CD4-positive, alpha-beta T cell treated with Interleukin-6 at 100 ng/mL for 8 hours (primary cell): ENCODE measurements around the gene KRTAP12-3.
"Not testable (repeated sequence)": the region's sequence is repeated elsewhere in the genome, so short reads cannot be mapped to it uniquely, and the experiment has no call there.

Experiments used
- DNase-seq: peaks from one replicate; pipeline ENCODE4 v3.0.0-alpha.2; 2020; ENCODE audit warnings: mixed read lengths, low spot score

The KRTAP12-3 gene

DNA sequence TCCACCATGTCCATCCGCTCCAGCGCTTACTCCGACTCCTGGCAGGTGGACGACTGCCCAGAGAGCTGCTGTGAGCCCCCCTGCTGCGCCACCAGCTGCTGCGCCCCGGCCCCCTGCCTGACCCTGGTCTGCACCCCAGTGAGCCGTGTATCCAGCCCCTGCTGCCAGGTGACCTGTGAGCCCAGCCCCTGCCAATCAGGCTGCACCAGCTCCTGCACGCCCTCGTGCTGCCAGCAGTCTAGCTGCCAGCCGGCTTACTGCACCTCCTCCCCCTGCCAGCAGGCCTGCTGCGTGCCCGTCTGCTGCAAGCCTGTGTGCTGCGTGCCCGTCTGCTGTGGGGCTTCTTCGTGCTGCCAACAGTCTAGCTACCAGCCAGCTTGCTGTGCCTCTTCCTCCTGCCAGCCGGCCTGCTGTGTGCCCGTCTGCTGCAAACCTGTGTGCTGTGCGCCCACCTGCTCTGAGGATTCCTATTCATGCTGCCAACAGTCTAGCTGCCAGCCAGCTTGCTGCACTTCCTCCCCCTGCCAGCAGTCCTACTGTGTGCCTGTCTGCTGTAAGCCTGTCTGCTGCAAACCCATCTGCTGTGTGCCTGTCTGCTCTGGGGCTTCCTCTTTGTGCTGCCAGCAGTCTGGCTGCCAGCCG, 30.4 kb upstream of the KRTAP12-3 start:
- not testable (repeated sequence) for DNase-seq

GRCh38 chr21:44627831-44628233, 29.9 kb upstream of the KRTAP12-3 start:
- not testable (repeated sequence) for DNase-seq

- DNase-seq, result no peak
Measured at GRCh38 chr21:44628707-44629391, 28.9 kb upstream of the KRTAP12-3 start.

DNA sequence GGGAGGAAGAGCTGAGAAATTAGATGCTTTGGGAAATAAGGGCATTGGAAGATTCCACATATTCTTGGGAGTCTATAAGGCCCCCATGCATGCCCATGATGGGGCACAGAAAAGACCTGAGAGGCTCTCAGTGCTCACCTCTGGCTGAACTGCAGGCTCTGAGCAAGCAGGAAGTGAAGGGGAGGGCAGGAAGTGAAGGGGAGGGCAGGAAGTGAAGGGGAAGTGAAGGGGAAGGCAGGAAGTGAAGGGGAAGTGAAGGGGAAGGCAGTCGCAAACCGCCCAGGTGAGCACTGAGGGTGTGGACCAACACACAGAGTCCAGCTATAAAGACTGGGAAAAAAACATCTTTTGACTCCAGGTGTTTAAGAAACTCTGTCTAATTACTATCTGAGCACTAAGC, 27.3 kb upstream of the KRTAP12-3 start:
- DNase-seq, result no peak

GRCh38 chr21:44632067-44632466, 25.7 kb upstream of the KRTAP12-3 start:
- no peak for DNase-seq

GRCh38 chr21:44636209-44637017, 21.3 kb upstream of the KRTAP12-3 start:
- no peak for DNase-seq

DNA sequence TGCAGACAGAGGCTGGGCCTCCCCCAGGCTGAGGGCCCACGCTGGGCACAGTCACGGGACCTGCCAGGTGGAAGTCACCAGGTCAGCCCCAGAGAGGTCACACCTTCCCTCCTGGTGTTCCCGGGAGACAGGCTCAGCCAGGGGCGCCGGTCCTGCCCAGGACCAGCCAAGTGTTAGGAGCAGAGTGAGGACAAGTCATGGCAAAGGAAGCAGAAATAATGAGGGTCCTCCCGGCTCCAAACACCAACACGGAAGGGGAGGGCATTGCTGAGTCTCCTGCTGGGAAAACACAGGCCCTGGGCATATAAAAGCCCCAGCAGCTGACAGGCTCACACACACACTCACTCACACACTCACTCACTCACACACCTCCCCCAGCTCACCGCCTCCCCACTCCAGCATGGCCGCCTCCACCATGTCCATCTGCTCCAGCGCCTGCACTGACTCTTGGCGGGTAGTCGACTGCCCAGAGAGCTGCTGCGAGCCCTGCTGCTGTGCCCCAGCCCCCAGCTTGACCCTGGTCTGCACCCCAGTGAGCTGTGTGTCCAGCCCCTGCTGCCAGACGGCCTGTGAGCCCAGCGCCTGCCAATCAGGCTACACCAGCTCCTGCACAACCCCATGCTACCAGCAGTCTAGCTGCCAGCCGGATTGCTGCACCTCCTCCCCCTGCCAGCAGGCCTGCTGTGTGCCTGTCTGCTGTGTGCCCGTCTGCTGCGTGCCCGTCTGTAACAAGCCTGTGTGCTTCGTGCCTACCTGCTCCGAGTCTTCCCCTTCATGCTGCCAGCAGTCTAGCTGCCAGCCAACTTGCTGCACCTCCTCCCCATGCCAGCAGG, 20.5 kb upstream of the KRTAP12-3 start, which contains the start of gene KRTAP10-10:
Gene KRTAP10-10 (plus strand): TSS at position 339 of the 833 bp plus-strand sequence. CDS start 62 bp downstream, at position 401.
- DNase-seq, result no peak

DNA sequence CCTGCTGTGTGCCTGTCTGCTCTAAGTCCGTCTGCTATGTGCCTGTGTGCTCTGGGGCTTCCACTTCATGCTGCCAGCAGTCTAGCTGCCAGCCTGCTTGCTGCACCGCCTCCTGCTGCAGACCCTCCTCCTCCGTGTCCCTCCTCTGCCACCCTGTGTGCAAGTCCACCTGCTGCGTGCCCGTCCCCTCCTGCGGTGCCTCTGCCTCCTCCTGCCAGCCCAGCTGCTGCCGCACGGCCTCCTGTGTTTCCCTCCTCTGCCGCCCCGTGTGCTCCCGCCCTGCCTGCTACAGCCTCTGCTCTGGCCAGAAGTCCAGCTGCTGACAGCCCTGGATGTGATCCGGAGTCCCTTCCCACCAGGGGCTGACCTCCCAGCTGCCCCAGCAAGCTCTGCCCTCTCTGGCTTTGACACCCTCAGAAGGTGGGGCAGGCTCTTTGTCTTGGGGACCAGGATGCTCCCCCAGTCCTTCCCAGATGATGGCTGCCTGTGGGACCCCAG, 19.8 kb upstream of the KRTAP12-3 start:
- DNase-seq, result not testable (repeated sequence)

GRCh38 chr21:44638506-44639330, 19.0 kb upstream of the KRTAP12-3 start:
- DNase-seq, result not testable (repeated sequence)

GRCh38 chr21:44639331-44639655, 18.4 kb upstream of the KRTAP12-3 start:
- no peak for DNase-seq

- DNase-seq, result no peak
Measured at GRCh38 chr21:44640761-44641160, 17.0 kb upstream of the KRTAP12-3 start.

DNA sequence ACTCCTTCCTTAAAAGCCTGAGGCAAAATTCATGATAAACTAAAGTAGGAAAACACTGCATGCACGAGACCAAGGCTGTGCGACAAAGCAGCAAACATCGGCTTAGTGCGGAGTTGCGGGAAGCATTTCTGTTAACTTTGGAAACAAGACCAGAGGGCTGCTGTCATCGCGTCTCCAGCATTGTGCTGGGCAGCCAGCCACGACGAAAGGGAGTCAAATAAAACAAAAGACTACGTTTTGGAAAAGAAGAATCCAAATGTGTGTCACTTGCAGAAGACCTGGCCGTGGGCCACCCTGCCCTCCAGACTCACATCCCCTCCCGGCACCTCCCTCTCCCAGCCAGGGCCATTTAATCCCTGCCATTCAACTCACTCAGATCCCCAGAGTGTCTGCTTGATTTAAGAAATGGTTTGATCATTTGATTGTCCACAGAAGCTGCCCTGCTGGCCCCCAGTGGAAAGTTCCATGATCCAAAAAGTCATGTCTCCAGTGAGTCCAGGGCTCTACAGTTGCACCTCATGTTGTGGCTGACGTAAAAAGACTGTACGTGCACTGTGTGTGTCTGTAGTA, 13.9 kb upstream of the KRTAP12-3 start:
- no peak for DNase-seq

DNA sequence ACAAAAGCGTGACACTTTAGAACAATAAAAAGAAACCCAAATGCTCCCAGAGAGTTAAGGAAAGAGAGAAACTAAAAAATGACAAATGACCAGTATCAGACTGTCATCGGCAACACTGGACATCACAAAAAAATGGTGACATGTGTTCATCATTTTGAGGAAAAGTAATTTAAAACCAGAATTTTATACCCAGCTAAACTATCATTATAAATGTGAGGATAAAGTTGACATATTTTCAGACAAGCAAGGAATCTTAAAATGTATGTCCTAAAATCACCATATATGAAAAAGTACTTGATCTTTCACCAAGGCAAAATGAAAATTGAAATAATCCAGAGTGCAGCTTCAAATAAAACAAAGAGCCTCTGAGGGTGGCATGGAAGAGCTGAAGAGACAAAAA, 12.9 kb upstream of the KRTAP12-3 start:
- DNase-seq, result no peak

DNA sequence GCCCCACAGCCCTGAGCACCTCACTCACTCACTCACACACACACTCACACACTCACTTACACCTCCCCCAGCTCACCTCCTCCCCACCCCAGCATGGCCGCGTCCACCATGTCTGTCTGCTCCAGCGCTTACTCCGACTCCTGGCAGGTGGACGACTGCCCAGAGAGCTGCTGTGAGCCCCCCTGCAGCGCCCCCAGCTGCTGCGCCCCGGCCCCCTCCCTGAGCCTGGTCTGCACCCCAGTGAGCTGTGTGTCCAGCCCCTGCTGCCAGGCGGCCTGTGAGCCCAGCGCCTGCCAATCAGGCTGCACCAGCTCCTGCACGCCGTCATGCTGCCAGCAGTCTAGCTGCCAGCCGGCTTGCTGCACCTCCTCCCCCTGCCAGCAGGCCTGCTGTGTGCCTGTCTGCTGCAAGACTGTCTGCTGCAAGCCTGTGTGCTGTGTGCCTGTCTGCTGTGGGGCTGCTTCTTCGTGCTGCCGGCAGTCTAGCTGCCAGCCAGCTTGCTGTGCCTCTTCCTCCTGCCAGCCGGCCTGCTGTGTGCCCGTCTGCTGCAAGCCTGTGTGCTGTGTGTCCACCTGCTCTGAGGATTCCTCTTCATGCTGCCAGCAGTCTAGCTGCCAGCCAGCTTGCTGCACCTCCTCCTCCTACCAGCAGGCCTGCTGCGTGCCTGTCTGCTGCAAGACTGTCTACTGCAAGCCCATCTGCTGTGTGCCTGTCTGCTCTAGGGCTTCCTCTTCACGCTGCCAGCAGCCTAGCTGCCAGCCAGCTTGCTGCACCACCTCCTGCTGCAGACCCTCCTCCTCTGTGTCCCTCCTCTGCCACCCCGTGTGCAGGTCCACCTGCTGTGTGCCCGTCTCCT, 11.1 kb upstream of the KRTAP12-3 start, which contains the start of gene KRTAP10-11:
Gene KRTAP10-11 (plus strand): TSS at position 49 of the 856 bp plus-strand sequence. CDS start 45 bp downstream, at position 94.
- DNase-seq, result not testable (repeated sequence)

- no peak for DNase-seq
Measured at GRCh38 chr21:44647222-44647552, 10.5 kb upstream of the KRTAP12-3 start.

- no peak for DNase-seq
Measured at GRCh38 chr21:44648557-44649311, 9.0 kb upstream of the KRTAP12-3 start.

DNA sequence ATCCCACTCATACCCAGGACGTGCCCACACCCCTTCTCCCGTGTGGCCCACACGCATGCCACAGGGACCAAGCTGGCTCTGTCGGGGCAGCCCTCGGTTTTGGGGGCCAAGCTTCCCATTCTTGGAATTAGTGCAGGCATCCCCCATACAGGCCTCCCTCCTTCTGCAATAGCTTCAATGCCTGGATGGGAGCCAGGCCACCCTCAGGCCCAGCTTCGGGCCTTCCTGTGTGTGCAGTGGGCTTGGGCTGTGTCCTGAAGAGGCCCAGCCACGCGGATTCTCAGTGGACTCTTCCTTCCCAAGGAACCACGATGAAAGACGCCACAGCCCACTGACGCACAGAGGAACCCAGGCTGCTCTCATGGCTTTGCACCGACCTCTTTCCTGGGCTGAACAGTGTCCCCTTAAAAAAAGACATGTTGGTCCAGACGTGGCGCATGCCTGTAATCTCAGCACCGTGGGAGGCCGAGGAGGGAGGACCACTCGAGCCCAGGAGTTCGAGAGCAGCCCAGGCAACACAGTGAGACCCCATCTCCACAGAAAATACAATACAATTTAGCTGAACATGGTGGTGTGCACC, 8.1 kb upstream of the KRTAP12-3 start:
- no peak for DNase-seq

GRCh38 chr21:44650265-44650972, 7.3 kb upstream of the KRTAP12-3 start:
- DNase-seq, result no peak
